Transverse colon (tissue), 4 donors: ENCODE results near the gene CCDC81. TPM values are rescaled to one million over a fixed set of nuclear protein-coding genes. Genes with fewer than 3 reads are reported as not detected.

ENCODE experiments used
- DNase-seq: peaks from one replicate; pipeline ENCODE4 v3.0.0-alpha.2; 2019
- H3K27ac ChIP-seq, 4 donors: fragments of 200-600 bp; sonication (generic); 2 replicates each; pipeline ENCODE4 v1.5.1; 2016 to 2018; ENCODE audit warnings: inconsistent platforms in 4 of 4
- H3K27me3 ChIP-seq: fragments of 200-600 bp; sonication (generic); 2 replicates; pipeline ENCODE4 v1.5.1; 2017; ENCODE audit warnings: inconsistent platforms
- H3K36me3 ChIP-seq, 4 donors: fragments of 200-600 bp; sonication (generic); 2 replicates each; pipeline ENCODE4 v1.5.1; 2017 to 2019; ENCODE audit warnings: inconsistent platforms in 4 of 4
- H3K4me1 ChIP-seq, 4 donors: fragments of 200-600 bp; sonication (generic); 2 replicates each; pipeline ENCODE4 v1.5.1; 2017 to 2020; ENCODE audit warnings: inconsistent platforms in 4 of 4
- H3K4me3 ChIP-seq, 4 donors: fragments of 200-600 bp; sonication (generic); 1 replicate in 1 of 4; 2 replicates in 3 of 4; pipeline versions ENCODE4 v1.5.1 to v1.6.1; 2017 to 2019; ENCODE audit warnings: inconsistent platforms in 4 of 4
- H3K9me3 ChIP-seq, 2 donors: fragments of 200-600 bp; sonication (generic); 2 replicates each; pipeline ENCODE4 v1.5.1; 2017 to 2019; ENCODE audit warnings: inconsistent platforms in 2 of 2
- EP300 ChIP-seq: sonication (generic); formaldehyde crosslinking; IDR thresholded peaks from one replicate; pipeline ENCODE4 v1.6.1; 2017; ENCODE audit warnings: antibody characterized with exemption, low read depth
- POLR2A ChIP-seq: fragments of 450-650 bp; IDR thresholded peaks from one replicate; pipeline ENCODE4 v1.6.1; 2016; ENCODE audit warnings: antibody characterized with exemption, mild to moderate bottlenecking, moderate library complexity
- POLR2AphosphoS5 ChIP-seq, 3 donors: sonication (generic); formaldehyde crosslinking; IDR thresholded peaks; one replicate each; pipeline ENCODE4 v1.6.1; 2016; ENCODE audit warnings: antibody characterized with exemption in 3 of 3
- WGBS, 2 donors: methylation state at CpG; one replicate each; pipeline ENCODE4 v1.1.5; 2018; ENCODE audit warnings: low coverage in 1 of 2; 5-methylcytosine and 5-hydroxymethylcytosine counted together
- in situ Hi-C, 4 donors: fragments of 200-750 bp; cut with MboI; loops; one replicate each; pipeline versions ENCODE4 v1.15.0 to v1.15.1; 2017; ENCODE audit warnings: low sequenced_read_pairs in 3 of 4, low pct_ligation_motif_present in 1 of 4, low pct_unique_long_range_greater_than_20kb in 1 of 4
- intact Hi-C: fragments of 100-400 bp; cut with DNase I; formaldehyde crosslinking; loops from one replicate; pipeline ENCODE4 v1.15.1; 2023; ENCODE audit warnings: low total_unique reads
- total RNA-seq, 4 donors: library from RNA; depleted of rRNA; stranded (reverse); fragments of >200 nt; gene quantifications; one replicate each; pipeline ENCODE4 v1.1.0, GENCODE V29; 2016
- TF ChIP-seq, protein P1 (sequence below), 5 experiments: fragments of 200-600 bp in 3 of 5; fragments of 450-650 bp in 2 of 5; sonication (generic) in 3 of 5; IDR thresholded peaks; 1 replicate in 2 of 5; 2 replicates in 3 of 5; pipeline ENCODE4 v1.5.1; 2016 to 2017; ENCODE audit warnings: antibody characterized with exemption in 5 of 5, inconsistent platforms in 3 of 5, mild to moderate bottlenecking in 2 of 5, moderate library complexity in 1 of 5

CCDC81 gene
- total RNA-seq, 4 donors from 2014 or later, result 0.41 to 0.64 TPM; not detected in 2

- Histone ChIP-seq H3K9me3 (no peaks in the 10 kb centered on the region), H3K27ac (no peak overlapping the region), H3K4me1 (peaks cover 0 to 4% (median 0%) of the 10 kb centered on the region in 4 donors), H3K27me3 (no peaks in the 10 kb centered on the region), H3K36me3 (no peaks in the 10 kb centered on the region), H3K4me3 (no peak overlapping the region)
- no peak for DNase-seq
- intact Hi-C loops (no loop called here), in situ Hi-C loops (no loop called here)
- TF ChIP-seq EP300, result no peak
- TF ChIP-seq, protein P1, sequence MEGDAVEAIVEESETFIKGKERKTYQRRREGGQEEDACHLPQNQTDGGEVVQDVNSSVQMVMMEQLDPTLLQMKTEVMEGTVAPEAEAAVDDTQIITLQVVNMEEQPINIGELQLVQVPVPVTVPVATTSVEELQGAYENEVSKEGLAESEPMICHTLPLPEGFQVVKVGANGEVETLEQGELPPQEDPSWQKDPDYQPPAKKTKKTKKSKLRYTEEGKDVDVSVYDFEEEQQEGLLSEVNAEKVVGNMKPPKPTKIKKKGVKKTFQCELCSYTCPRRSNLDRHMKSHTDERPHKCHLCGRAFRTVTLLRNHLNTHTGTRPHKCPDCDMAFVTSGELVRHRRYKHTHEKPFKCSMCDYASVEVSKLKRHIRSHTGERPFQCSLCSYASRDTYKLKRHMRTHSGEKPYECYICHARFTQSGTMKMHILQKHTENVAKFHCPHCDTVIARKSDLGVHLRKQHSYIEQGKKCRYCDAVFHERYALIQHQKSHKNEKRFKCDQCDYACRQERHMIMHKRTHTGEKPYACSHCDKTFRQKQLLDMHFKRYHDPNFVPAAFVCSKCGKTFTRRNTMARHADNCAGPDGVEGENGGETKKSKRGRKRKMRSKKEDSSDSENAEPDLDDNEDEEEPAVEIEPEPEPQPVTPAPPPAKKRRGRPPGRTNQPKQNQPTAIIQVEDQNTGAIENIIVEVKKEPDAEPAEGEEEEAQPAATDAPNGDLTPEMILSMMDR (IDR thresholded peaks at IDR 0.05), result no peak
- no peak for TF ChIP-seq POLR2AphosphoS5 (IDR thresholded peaks at IDR 0.05)
- TF ChIP-seq POLR2A, result no peak
These were observed 3.3 kb downstream of the CCDC81 start for GRCh38 chr11:86377972-86378371.

GRCh38 chr11:86380295-86381059 is 5.8 kb downstream of the CCDC81 start:
- H3K27ac ChIP-seq, result no peak overlapping the region
- no peaks in the 10 kb centered on the region for H3K9me3 ChIP-seq
- intact Hi-C loops, result no loop called here
- whole genome bisulfite sequencing, 2 donors, result 60 to 93% methylated on average over 1 to 2 of the region's 2 CpGs
- H3K4me3 ChIP-seq, result no peak overlapping the region
- DNase-seq, result no peak
- no peaks in the 10 kb centered on the region for H3K36me3 ChIP-seq
- in situ Hi-C loops, result no loop called here
- TF ChIP-seq POLR2AphosphoS5 (IDR thresholded peaks at IDR 0.05) (no peak), EP300 (no peak), POLR2A (no peak)
- TF ChIP-seq, protein P1 (IDR thresholded peaks at IDR 0.05), result no peak
- no peaks in the 10 kb centered on the region for H3K27me3 ChIP-seq
- no peaks in the 10 kb centered on the region for H3K4me1 ChIP-seq

DNA sequence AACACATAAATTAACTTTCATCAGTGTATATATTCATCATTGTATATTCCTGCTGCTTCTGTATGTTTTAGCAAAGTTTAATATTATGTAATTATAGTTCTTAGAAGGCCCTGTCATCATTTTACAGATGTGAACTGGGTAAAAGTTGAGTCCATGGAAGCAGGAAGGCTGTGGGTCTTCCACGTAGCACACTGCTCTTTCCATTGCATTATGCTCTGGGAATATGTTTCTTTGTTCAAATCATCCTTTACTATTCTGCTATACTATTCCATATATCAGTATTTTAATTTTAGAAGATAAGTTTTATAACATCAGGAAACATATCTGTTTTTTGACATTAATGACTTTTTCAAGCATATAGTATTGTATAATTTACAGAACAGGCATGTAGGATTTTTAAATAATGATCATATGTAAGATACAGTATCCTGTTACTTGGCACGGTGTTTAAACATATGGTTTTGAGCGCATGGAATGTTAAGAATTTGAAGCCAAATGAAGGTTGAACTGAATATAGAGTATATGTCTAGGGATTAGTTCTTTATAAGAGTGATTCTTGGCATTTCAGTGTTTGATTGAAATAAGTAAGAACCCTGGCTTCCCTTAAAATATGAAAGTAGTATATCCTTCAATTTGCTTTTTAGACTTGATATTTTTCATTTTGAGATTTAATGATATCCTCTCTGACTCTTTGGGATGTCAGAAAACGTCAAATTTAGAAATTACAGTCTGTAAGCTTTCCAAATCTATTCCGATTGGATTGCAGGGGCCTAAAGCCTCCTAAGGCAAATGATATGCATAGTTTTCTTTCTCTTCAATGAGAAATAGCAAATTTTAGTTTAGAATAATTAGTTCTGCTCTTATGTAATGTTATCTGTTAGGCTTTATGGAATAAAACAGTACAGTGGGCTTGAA is 8.6 kb downstream of the CCDC81 start:
- H3K27me3 ChIP-seq, result no peaks in the 10 kb centered on the region
- in situ Hi-C loops, result no loop called here
- no peaks in the 10 kb centered on the region for H3K36me3 ChIP-seq
- TF ChIP-seq POLR2AphosphoS5 (IDR thresholded peaks at IDR 0.05), result no peak
- H3K4me3 ChIP-seq, result no peak overlapping the region
- intact Hi-C loops, result no loop called here
- no peak for DNase-seq
- 85 to 94% methylated on average over 5 of the region's 5 CpGs for WGBS, 2 donors
- H3K4me1 ChIP-seq, result no peaks in the 10 kb centered on the region
- H3K27ac ChIP-seq, result no peak overlapping the region
- H3K9me3 ChIP-seq, result no peaks in the 10 kb centered on the region

DNA sequence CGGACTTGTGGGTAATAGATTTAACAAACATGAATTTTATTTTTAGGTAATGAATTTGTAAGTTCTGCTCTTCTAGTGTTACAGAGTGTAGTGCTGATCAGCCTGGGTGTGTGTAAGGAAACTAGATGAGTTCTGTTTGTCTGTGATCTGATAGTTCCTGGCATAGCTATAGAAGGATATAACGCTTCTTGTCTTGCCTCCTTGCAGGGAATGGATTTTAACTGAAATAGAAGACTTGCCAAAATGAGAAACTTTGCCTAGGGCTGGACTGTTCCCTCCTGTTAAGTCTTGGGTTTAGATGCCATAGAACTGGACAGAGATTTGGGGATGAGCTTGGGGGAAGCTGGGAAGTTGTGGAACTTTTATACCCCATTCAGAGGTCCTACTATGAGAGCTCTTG is 11.6 kb downstream of the CCDC81 start:
- no peaks in the 10 kb centered on the region for H3K27me3 ChIP-seq
- no peak for DNase-seq
- intact Hi-C loops (no loop called here), in situ Hi-C loops (no loop called here)
- no peaks in the 10 kb centered on the region for H3K36me3 ChIP-seq
- no peaks in the 10 kb centered on the region for H3K9me3 ChIP-seq
- 94 to 96% methylated on average over 2 of the region's 2 CpGs for WGBS, 2 donors
- no peaks in the 10 kb centered on the region for H3K4me1 ChIP-seq
- TF ChIP-seq POLR2AphosphoS5 (IDR thresholded peaks at IDR 0.05) (no peak), EP300 (no peak)
- no peak overlapping the region for H3K27ac ChIP-seq
- H3K4me3 ChIP-seq, result no peak overlapping the region

- Histone ChIP-seq H3K9me3 (no peaks in the 10 kb centered on the region), H3K4me3 (no peak overlapping the region), H3K27me3 (no peaks in the 10 kb centered on the region), H3K27ac (no peak overlapping the region), H3K4me1 (no peaks in the 10 kb centered on the region), H3K36me3 (no peaks in the 10 kb centered on the region)
- WGBS, 2 donors, result 86 to 88% methylated on average over 2 of the region's 2 CpGs
- in situ Hi-C loops, result no loop called here
- intact Hi-C loops, result no loop called here
- no peak for DNase-seq
- TF ChIP-seq POLR2A, result no peak
- TF ChIP-seq, protein P1 (IDR thresholded peaks at IDR 0.05), result no peak
- no peak for TF ChIP-seq EP300
- TF ChIP-seq POLR2AphosphoS5 (IDR thresholded peaks at IDR 0.05), result no peak
These were observed 12.1 kb downstream of the CCDC81 start for GRCh38 chr11:86386746-86387145.
